ENCODE data around the gene CCDC8. TPM values are rescaled to one million over a fixed set of nuclear protein-coding genes. Genes with fewer than 3 reads are reported as not detected.

The CCDC8 gene
- polyA plus RNA-seq, 1 of the 3 experiments (the other 2 are of a cell fraction) = 0.03 TPM

- no peaks in the 10 kb centered on the region for H4K20me1 ChIP-seq (ENCODE audit: insufficient read depth)
- no peak for DNase-seq
- no peaks in the 10 kb centered on the region for H3K9me2 ChIP-seq
- POLR2A ChIA-PET = no interaction called here
- no peaks in the 10 kb centered on the region for H3K36me3 ChIP-seq (replicated peaks in 1 of 2; ENCODE audit: control insufficient read depth in 1 of 2, insufficient read depth in 2 of 2, low read length in 1 of 2)
- no peaks in the 10 kb centered on the region for H3K79me2 ChIP-seq (ENCODE audit: insufficient read depth)
- TF ChIP-seq RFX5 (IDR thresholded peaks at IDR 0.05; ENCODE audit: low read length) = no peak
- no peak for TF ChIP-seq ZBTB33 (IDR thresholded peaks at IDR 0.05; ENCODE audit: borderline replicate concordance, low read depth)
- TF ChIP-seq YY1 (IDR thresholded peaks at IDR 0.05; ENCODE audit: low read depth) = no peak
- TF ChIP-seq GATA2 (CRISPR knock-in tag; IDR thresholded peaks at IDR 0.05) = no peak
- TF ChIP-seq ELF1 (IDR thresholded peaks at IDR 0.05) = no peak
- TF ChIP-seq TCF12 (IDR thresholded peaks at IDR 0.05) = no peak
- TF ChIP-seq, protein P1, sequence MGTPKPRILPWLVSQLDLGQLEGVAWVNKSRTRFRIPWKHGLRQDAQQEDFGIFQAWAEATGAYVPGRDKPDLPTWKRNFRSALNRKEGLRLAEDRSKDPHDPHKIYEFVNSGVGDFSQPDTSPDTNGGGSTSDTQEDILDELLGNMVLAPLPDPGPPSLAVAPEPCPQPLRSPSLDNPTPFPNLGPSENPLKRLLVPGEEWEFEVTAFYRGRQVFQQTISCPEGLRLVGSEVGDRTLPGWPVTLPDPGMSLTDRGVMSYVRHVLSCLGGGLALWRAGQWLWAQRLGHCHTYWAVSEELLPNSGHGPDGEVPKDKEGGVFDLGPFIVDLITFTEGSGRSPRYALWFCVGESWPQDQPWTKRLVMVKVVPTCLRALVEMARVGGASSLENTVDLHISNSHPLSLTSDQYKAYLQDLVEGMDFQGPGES (IDR thresholded peaks at IDR 0.05; ENCODE audit: low read depth, low read length) = no peak
- no peak for TF ChIP-seq JUND (IDR thresholded peaks at IDR 0.05)
- TF ChIP-seq, protein P2, sequence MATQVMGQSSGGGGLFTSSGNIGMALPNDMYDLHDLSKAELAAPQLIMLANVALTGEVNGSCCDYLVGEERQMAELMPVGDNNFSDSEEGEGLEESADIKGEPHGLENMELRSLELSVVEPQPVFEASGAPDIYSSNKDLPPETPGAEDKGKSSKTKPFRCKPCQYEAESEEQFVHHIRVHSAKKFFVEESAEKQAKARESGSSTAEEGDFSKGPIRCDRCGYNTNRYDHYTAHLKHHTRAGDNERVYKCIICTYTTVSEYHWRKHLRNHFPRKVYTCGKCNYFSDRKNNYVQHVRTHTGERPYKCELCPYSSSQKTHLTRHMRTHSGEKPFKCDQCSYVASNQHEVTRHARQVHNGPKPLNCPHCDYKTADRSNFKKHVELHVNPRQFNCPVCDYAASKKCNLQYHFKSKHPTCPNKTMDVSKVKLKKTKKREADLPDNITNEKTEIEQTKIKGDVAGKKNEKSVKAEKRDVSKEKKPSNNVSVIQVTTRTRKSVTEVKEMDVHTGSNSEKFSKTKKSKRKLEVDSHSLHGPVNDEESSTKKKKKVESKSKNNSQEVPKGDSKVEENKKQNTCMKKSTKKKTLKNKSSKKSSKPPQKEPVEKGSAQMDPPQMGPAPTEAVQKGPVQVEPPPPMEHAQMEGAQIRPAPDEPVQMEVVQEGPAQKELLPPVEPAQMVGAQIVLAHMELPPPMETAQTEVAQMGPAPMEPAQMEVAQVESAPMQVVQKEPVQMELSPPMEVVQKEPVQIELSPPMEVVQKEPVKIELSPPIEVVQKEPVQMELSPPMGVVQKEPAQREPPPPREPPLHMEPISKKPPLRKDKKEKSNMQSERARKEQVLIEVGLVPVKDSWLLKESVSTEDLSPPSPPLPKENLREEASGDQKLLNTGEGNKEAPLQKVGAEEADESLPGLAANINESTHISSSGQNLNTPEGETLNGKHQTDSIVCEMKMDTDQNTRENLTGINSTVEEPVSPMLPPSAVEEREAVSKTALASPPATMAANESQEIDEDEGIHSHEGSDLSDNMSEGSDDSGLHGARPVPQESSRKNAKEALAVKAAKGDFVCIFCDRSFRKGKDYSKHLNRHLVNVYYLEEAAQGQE (IDR thresholded peaks at IDR 0.05; ENCODE audit: low read depth, low read length) = no peak
- TF ChIP-seq, protein P3, sequence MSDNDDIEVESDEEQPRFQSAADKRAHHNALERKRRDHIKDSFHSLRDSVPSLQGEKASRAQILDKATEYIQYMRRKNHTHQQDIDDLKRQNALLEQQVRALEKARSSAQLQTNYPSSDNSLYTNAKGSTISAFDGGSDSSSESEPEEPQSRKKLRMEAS (IDR thresholded peaks at IDR 0.05; ENCODE audit: low read depth) = no peak
- TF ChIP-seq PBX3 (IDR thresholded peaks at IDR 0.05) = no peak
- no peak for TF ChIP-seq FOXJ3 (CRISPR knock-in tag; IDR thresholded peaks at IDR 0.05)
- no peak for TF ChIP-seq RXRA (IDR thresholded peaks at IDR 0.05; ENCODE audit: borderline replicate concordance, low read depth)
- no peak for TF ChIP-seq EZH2phosphoT487 (IDR thresholded peaks at IDR 0.05; ENCODE audit: borderline replicate concordance, low read depth)
- no peak for TF ChIP-seq MEF2A (IDR thresholded peaks at IDR 0.05; ENCODE audit: borderline replicate concordance, low read depth)
- no peak for TF ChIP-seq POLR2AphosphoS5 (IDR thresholded peaks at IDR 0.05; ENCODE audit: low read depth, low read length)
- H3F3A ChIP-seq (replicated peaks; ENCODE audit: insufficient read depth) = peaks cover 5% of the 10 kb centered on the region
- no peak overlapping the region for H3K4me3 ChIP-seq (ENCODE audit: low read depth in 2 of 2, low read length in 1 of 2)
- no peaks in the 10 kb centered on the region for H3K9me3 ChIP-seq
- H3K4me2 ChIP-seq = no peak overlapping the region
- no peaks in the 10 kb centered on the region for H3K27me3 ChIP-seq (ENCODE audit: insufficient read depth)
- no peak overlapping the region for H2AFZ ChIP-seq (ENCODE audit: low read depth)
- H3K9ac ChIP-seq = no peak overlapping the region
- WGBS (ENCODE audit: low lambda C conversion rate) = 62% methylated on average over 1 of the region's 3 CpGs
- H3K4me1 ChIP-seq (ENCODE audit: control insufficient read depth in 1 of 2, insufficient read depth in 2 of 2, low read depth in 1 of 2, low read length in 1 of 2) = peaks cover 0 to 5% of the 10 kb centered on the region in 2 experiments; a peak in 1 of 4 replicates
- no peak overlapping the region for H3K27ac ChIP-seq (ENCODE audit: low read depth in 2 of 2, low read length in 1 of 2)
- CTCF ChIA-PET = no interaction called here
These were observed 33.6 kb upstream of the CCDC8 start for GRCh38 chr19:46447006-46447405.

Data from SK-N-SH (cell line).